HEK293T (cell line): ENCODE data around the gene PLA2G4B.

ENCODE experiments used
- BHLHE40 ChIP-seq: fragments of 450-650 bp; IDR thresholded peaks from 2 replicates; pipeline ENCODE4 v1.6.1; 2016; ENCODE audit warnings: mild to moderate bottlenecking, moderate library complexity, borderline replicate concordance
- FOXA1 ChIP-seq: fragments of 450-650 bp; IDR thresholded peaks from 2 replicates; pipeline ENCODE4 v1.6.1; 2016; ENCODE audit warnings: mild to moderate bottlenecking
- FOXK2 ChIP-seq: fragments of 450-650 bp; IDR thresholded peaks from 2 replicates; pipeline ENCODE4 v1.6.1; 2016; ENCODE audit warnings: mild to moderate bottlenecking
- HDGF ChIP-seq: fragments of 450-650 bp; IDR thresholded peaks from 2 replicates; pipeline ENCODE4 v1.6.1; 2017; ENCODE audit warnings: antibody characterized with exemption, borderline replicate concordance
- LEF1 ChIP-seq: fragments of 450-650 bp; IDR thresholded peaks from 2 replicates; pipeline ENCODE4 v1.6.1; 2017; ENCODE audit warnings: mild to moderate bottlenecking, borderline replicate concordance
- ZNF384 ChIP-seq: fragments of 450-650 bp; IDR thresholded peaks from 2 replicates; pipeline ENCODE4 v1.6.1; 2016

DNA sequence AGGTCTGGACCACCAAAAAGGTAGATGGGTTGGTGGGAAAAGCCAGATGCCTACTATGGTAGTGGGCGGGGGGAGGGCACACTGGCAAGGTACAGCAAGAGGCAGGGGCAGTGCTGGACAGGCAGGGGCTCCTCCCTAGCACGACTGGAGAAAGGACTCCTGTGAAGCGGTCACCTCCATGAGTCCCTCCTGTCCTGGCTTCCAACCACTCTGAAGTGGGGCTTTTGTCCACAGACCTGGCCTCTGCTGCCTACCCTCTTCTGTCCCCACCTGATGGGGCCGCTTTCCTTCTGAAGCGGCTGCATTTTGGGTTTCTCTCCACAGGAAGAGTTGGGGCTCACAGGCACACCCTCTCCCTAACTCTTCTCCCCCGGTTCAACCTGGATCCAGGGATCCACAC lies 57.9 kb downstream of the PLA2G4B start:
- no peak for TF ChIP-seq ZNF384
- TF ChIP-seq HDGF = no peak
- TF ChIP-seq FOXK2 = no peak
- no peak for TF ChIP-seq FOXA1
- no peak for TF ChIP-seq LEF1
- no peak for TF ChIP-seq BHLHE40
